Ramos (cell line): ENCODE results near the gene ULBP2.

Experiments used
- in situ Hi-C: fragments of 300-500 bp; cut with MboI; formaldehyde crosslinking; loops from one replicate; pipeline ENCODE4 v1.14.3; 2022; ENCODE audit warnings: low sequenced_read_pairs; ENCODE audit not compliant: unreplicated experiment

ULBP2 gene

GRCh38 chr6:149941583-149942460, at the start of gene ULBP2:
Gene ULBP2 (plus strand): TSS chr6:149942014. CDS start chr6:149942073, 59 bp downstream.
- in situ Hi-C loops = loop anchor here (5.0 to 25.0 kb wide), 2 partner anchors 65 to 395 kb away; no protein-coding TSS in a partner anchor

GRCh38 chr6:149895048-149895590, 46.7 kb upstream of the ULBP2 start:
- in situ Hi-C loops = no loop called here

DNA sequence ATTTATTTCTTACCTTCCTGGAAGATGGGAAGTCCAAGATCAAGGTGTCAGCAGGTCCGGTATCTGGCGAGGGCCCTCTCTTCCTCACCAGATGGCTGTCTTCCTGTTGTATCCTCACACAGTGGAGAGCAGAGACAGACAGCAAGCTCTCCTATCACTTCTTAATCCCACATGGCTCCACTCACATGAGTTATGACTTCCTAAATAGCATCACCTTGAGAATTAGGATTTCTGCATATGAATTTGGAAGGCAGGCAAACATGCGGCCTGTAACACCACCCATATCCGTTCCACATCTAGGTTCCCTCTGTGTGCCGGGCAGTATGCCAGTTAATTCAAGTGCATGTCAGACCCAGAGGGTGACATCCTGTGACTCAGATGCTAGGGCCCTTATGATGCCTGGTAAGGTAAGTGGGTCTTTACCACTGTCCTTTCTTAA, 46.0 kb upstream of the ULBP2 start:
- in situ Hi-C loops = no loop called here

- in situ Hi-C loops = no loop called here
These were observed 45.3 kb upstream of the ULBP2 start for GRCh38 chr6:149896491-149896890.

DNA sequence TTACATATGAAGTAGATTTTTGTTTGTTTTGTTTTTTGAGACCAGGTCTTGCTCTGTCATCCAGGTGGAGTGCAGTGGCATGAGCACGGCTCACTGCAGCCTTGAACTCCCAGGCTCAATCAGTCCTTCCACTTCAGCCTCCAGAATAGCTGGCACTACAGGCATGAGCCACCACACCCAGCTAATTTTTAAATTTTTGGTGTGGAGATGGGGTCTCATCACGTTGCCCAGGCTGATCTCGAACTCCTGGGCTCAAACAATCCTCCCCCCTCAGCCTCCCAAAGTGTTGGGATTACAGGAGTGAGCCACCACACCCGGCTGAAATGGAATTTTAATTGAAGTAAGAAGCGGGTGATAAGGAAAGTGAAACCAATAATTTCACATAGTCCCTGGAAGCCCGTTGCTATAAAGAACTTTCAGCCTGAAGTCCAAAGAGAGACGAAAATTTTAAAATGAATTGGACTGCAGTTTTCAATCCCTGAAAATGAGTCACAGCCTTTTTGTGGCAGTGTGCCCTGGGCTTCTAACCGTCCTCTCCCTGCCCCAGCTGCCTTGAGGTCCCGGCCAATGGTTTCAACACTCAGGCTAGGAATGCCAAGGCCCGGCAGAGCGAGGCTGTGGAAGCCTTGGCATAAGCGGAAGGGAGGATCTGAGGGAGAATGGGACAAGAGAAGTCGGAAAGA, 44.7 kb upstream of the ULBP2 start:
- in situ Hi-C loops = no loop called here

- in situ Hi-C loops = no loop called here
These were observed 43.7 kb upstream of the ULBP2 start, which contains the start of gene RAET1E for GRCh38 chr6:149897855-149898744. Gene RAET1E (minus strand): TSS chr6:149898113. CDS start chr6:149890901, 7,212 bp downstream.

GRCh38 chr6:149898966-149899365, 42.8 kb upstream of the ULBP2 start:
- in situ Hi-C loops = no loop called here

GRCh38 chr6:149899486-149899885, 42.3 kb upstream of the ULBP2 start:
- in situ Hi-C loops = no loop called here

- in situ Hi-C loops = no loop called here
These were observed 41.7 kb upstream of the ULBP2 start for GRCh38 chr6:149899926-149900619.

DNA sequence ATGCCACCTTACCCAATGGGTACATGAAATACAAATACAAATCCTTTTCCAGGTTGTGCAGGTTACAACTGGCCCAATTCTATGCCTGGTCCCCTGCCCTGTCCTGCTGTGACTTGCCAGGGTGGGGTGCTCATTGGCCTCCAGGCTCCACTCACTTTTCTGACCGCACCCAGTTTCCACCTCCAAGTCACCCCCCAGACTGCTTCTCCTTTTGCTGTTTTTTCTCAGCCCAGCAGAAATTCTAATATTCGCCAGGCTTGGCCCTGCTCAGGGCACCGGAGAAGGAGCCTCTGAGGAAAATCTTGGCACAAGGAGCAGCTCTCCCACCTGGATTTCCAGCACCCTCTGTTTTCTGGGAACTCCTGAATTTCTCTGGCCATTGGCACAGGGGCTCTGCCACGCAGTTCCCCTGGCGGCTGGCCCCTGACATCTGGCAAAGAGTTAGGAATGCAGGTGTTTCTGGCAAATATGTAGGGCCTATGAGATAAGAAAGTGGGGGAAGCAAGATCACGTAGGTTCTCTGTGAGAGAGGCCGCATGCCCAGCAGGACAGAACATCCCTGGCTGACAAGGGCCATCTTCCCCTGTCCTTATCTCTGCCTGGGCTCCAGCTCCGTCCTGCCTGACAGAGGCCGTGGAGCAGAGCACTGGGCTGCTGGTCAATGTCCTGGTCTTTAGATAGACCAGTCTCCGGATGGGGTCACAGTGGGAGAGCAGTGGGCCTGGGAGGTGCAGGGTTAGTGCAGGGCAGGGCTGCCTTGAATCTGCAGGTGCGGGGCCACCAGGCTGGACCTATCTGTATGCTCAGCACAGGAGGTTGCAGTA, 41.0 kb upstream of the ULBP2 start:
- in situ Hi-C loops = no loop called here

DNA sequence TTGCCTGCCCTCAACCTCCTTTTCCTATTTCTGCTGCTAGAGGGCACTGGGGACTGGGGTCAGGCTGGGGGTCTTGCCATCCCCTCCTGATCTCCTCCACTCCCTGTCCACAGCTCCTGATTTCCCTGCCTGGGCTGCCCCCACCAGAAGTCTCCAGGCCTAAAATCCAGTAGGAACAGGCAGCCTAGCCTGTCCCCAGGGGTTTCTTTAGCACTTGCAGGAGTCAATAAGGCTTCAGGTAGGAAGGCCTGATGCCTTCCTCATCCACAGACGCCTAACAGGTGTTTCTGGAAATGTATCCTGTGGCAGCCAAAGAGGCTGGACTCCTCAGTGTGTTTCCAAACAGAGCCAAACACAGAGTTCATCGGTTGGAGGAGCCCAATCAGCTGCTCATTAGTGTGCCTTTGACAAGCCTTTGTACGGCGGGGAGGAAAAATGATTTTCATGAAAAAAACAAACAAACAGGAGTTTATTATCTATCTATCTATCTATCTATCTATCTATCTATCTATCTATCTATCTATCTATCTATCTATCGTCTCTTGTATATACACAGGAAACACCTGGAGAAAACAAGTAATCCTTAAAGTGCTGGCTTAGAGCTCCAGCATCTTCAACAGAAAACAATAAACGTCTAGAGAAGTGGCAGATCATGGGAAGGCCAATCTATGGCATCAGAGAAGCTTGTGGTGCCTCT, 40.2 kb upstream of the ULBP2 start:
- in situ Hi-C loops = no loop called here

- in situ Hi-C loops = no loop called here
These were observed 37.7 kb upstream of the ULBP2 start for GRCh38 chr6:149903938-149904611.

- in situ Hi-C loops = no loop called here
These were observed 37.0 kb upstream of the ULBP2 start for GRCh38 chr6:149904661-149905370.

GRCh38 chr6:149905371-149905910, 36.4 kb upstream of the ULBP2 start:
- in situ Hi-C loops = no loop called here

DNA sequence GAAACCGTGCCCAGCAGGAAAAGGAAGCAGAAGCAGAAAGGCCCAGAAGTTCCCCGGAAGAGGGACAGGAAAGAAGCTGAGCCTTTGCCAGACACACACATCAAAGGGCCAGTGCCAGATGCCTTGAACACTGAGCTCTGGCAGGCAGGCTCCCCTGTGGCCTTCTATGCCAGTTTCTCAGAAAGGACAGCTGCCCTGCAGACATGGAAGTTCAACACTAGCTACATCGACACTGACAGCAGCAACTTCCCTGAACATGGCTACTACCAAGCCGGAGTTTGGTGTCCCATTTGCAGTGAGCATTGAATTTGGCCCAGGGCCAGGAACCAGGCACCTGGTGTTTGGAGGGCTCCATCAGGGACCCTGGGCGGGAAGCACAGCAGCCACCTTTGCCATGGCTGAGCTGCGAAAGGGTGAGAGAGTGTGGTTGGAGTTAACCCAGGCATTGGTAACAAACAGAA, 35.9 kb upstream of the ULBP2 start:
- in situ Hi-C loops = no loop called here

- in situ Hi-C loops = no loop called here
These were observed 35.4 kb upstream of the ULBP2 start for GRCh38 chr6:149906405-149906804.
